ENCODE results near the gene OSBPL5.

GRCh38 chr11:3201112-3201581 lies 36.0 kb upstream of the OSBPL5 start:
- no peak for TF ChIP-seq POLR2A (IDR thresholded peaks at IDR 0.05)
- no peak for TF ChIP-seq CTCF (IDR thresholded peaks at IDR 0.05)
- TF ChIP-seq EP300 (IDR thresholded peaks at IDR 0.05; ENCODE audit: low read depth) = no peak
- TF ChIP-seq POLR2AphosphoS5 (IDR thresholded peaks at IDR 0.05) = no peak
